HG02840 (cell line): ENCODE measurements around the gene ATP8B4.
"Not testable (repeated sequence)": the region's sequence is repeated elsewhere in the genome, so short reads cannot be mapped to it uniquely, and the experiment has no call there.

Source experiments
- ATAC-seq: cut with Tn5 transposase; IDR thresholded peaks from one replicate; pipeline ENCODE4 v1.9.1; 2021; ENCODE audit warnings: mild to moderate bottlenecking, moderate library complexity, moderate number of reproducible peaks; ENCODE audit not compliant: unreplicated experiment, low FRiP score

The ATP8B4 gene

GRCh38 chr15:50119063-50120040 is at the start of gene ATP8B4:
Gene ATP8B4 (minus strand): TSS chr15:50119233. CDS start chr15:50106966, 12,267 bp downstream.
- ATAC-seq, result no peak

GRCh38 chr15:50168379-50168778 is 49.3 kb upstream of the ATP8B4 start:
- no peak for ATAC-seq

GRCh38 chr15:50167110-50167509 is 48.1 kb upstream of the ATP8B4 start:
- no peak for ATAC-seq

GRCh38 chr15:50166216-50166615 is 47.2 kb upstream of the ATP8B4 start:
- ATAC-seq, result no peak

GRCh38 chr15:50164458-50164857 is 45.4 kb upstream of the ATP8B4 start:
- no peak for ATAC-seq

- ATAC-seq, result no peak
These were observed 44.8 kb upstream of the ATP8B4 start for GRCh38 chr15:50163719-50164410.

- ATAC-seq, result no peak
These were observed 44.1 kb upstream of the ATP8B4 start for GRCh38 chr15:50162969-50163718.

- not testable (repeated sequence) for ATAC-seq
These were observed 39.2 kb upstream of the ATP8B4 start for GRCh38 chr15:50158236-50158635.

- ATAC-seq, result no peak
These were observed 32.4 kb upstream of the ATP8B4 start for GRCh38 chr15:50151476-50151875.

GRCh38 chr15:50150851-50151250 is 31.8 kb upstream of the ATP8B4 start:
- no peak for ATAC-seq

- no peak for ATAC-seq
These were observed 31.3 kb upstream of the ATP8B4 start for GRCh38 chr15:50150349-50150748.

- ATAC-seq, result no peak
These were observed 30.1 kb upstream of the ATP8B4 start for GRCh38 chr15:50149090-50149489.

- no peak for ATAC-seq
These were observed 29.4 kb upstream of the ATP8B4 start for GRCh38 chr15:50148362-50148963.

- no peak for ATAC-seq
These were observed 27.6 kb upstream of the ATP8B4 start for GRCh38 chr15:50146632-50147031.

- no peak for ATAC-seq
These were observed 26.4 kb upstream of the ATP8B4 start for GRCh38 chr15:50145451-50145872.

GRCh38 chr15:50144341-50145120 is 25.5 kb upstream of the ATP8B4 start:
- no peak for ATAC-seq

- ATAC-seq, result no peak
These were observed 24.3 kb upstream of the ATP8B4 start for GRCh38 chr15:50143255-50143860.

GRCh38 chr15:50141856-50142255 is 22.8 kb upstream of the ATP8B4 start:
- no peak for ATAC-seq

GRCh38 chr15:50140983-50141382 is 21.9 kb upstream of the ATP8B4 start:
- ATAC-seq, result no peak
